Measurements from ENCODE around the gene OSBPL1A. TPM values are rescaled to one million over a fixed set of nuclear protein-coding genes. Genes with fewer than 3 reads are reported as not detected.

The OSBPL1A gene
- total RNA-seq, 2 donors from 2014 or later, result 29.7 to 36.9 TPM

DNA sequence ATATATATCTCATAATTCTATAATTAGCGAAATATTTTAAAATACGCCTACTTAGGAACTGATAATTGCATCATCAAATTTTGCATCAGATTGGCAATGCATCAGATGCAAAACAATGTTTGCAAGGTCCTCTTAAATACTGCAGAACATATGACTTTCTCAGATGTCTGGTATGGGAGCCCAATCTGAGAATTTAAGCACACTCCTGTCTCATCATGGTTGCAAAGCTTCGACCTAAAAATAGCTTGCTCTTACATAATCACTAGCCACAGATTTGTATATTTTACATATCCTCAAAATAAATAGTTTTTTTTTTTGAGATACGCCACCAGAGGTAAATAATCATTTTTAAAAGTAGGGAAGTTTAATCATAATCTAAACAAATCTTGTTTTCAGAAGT, 135.5 kb downstream of the OSBPL1A start:
- Mint-ChIP-seq H3K27ac (no peak overlapping the region), H3K4me3 (no peak overlapping the region), H3K36me3 (ENCODE audit: low read depth) (peaks cover 4% of the 10 kb centered on the region), H3K27me3 (ENCODE audit: insufficient read depth) (no peaks in the 10 kb centered on the region), H3K4me1 (peaks cover 7% of the 10 kb centered on the region), H3K9me3 (peaks cover 6% of the 10 kb centered on the region)
- DNase-seq, result no peak
- TF ChIP-seq, protein P1, sequence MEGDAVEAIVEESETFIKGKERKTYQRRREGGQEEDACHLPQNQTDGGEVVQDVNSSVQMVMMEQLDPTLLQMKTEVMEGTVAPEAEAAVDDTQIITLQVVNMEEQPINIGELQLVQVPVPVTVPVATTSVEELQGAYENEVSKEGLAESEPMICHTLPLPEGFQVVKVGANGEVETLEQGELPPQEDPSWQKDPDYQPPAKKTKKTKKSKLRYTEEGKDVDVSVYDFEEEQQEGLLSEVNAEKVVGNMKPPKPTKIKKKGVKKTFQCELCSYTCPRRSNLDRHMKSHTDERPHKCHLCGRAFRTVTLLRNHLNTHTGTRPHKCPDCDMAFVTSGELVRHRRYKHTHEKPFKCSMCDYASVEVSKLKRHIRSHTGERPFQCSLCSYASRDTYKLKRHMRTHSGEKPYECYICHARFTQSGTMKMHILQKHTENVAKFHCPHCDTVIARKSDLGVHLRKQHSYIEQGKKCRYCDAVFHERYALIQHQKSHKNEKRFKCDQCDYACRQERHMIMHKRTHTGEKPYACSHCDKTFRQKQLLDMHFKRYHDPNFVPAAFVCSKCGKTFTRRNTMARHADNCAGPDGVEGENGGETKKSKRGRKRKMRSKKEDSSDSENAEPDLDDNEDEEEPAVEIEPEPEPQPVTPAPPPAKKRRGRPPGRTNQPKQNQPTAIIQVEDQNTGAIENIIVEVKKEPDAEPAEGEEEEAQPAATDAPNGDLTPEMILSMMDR (conservative IDR thresholded peaks at IDR 0.05), result no peak
- Histone ChIP-seq H3K9me3 (ENCODE audit: control insufficient read depth, low read length) (peaks cover 9% of the 10 kb centered on the region), H3K9ac (ENCODE audit: extremely low read depth, low read length, poor library complexity, severe bottlenecking) (no peak overlapping the region), H3K36me3 (ENCODE audit: control insufficient read depth, insufficient read depth, low read length) (no peaks in the 10 kb centered on the region), H3K4me3 (ENCODE audit: low read length) (no peak overlapping the region), H3K4me1 (ENCODE audit: control insufficient read depth, insufficient read depth, low read length) (no peaks in the 10 kb centered on the region), H3K27ac (ENCODE audit: low read depth, low read length) (no peak overlapping the region), H3K27me3 (ENCODE audit: control insufficient read depth, insufficient read depth, low read length, poor library complexity, severe bottlenecking) (no peaks in the 10 kb centered on the region)
- WGBS, 2 experiments (ENCODE audit: insufficient coverage in 1 of 2, insufficient read length in 1 of 2), result 87 to 91% methylated on average over 2 to 3 of the region's 4 CpGs

- WGBS, 2 experiments (ENCODE audit: insufficient coverage in 1 of 2, insufficient read length in 1 of 2), result 89 to 100% methylated on average over 2 to 6 of the region's 6 CpGs
- H3K9ac ChIP-seq (ENCODE audit: extremely low read depth, low read length, poor library complexity, severe bottlenecking), result no peak overlapping the region
- no peaks in the 10 kb centered on the region for H3K4me1 ChIP-seq (ENCODE audit: control insufficient read depth, insufficient read depth, low read length)
- TF ChIP-seq, protein P1 (conservative IDR thresholded peaks at IDR 0.05), result no peak
- no peaks in the 10 kb centered on the region for H3K27me3 ChIP-seq (ENCODE audit: control insufficient read depth, insufficient read depth, low read length, poor library complexity, severe bottlenecking)
- H3K27ac ChIP-seq (ENCODE audit: low read depth, low read length), result no peak overlapping the region
- H3K4me3 ChIP-seq (ENCODE audit: low read length), result no peak overlapping the region
- DNase-seq, result no peak
- Mint-ChIP-seq H3K4me1 (peaks cover 5% of the 10 kb centered on the region), H3K4me3 (no peak overlapping the region), H3K27me3 (ENCODE audit: insufficient read depth) (no peaks in the 10 kb centered on the region), H3K36me3 (ENCODE audit: low read depth) (peaks cover 6% of the 10 kb centered on the region), H3K9me3 (peaks cover 12% of the 10 kb centered on the region), H3K27ac (no peak overlapping the region)
- no peaks in the 10 kb centered on the region for H3K36me3 ChIP-seq (ENCODE audit: control insufficient read depth, insufficient read depth, low read length)
- H3K9me3 ChIP-seq (ENCODE audit: control insufficient read depth, low read length), result peaks cover 14% of the 10 kb centered on the region
These were observed 137.6 kb downstream of the OSBPL1A start for GRCh38 chr18:24259869-24260641.

- Histone ChIP-seq H3K27me3 (ENCODE audit: control insufficient read depth, insufficient read depth, low read length, poor library complexity, severe bottlenecking) (no peaks in the 10 kb centered on the region), H3K36me3 (ENCODE audit: control insufficient read depth, insufficient read depth, low read length) (no peaks in the 10 kb centered on the region), H3K9me3 (ENCODE audit: control insufficient read depth, low read length) (peaks cover 14% of the 10 kb centered on the region), H3K27ac (ENCODE audit: low read depth, low read length) (no peak overlapping the region), H3K4me3 (ENCODE audit: low read length) (no peak overlapping the region), H3K9ac (ENCODE audit: extremely low read depth, low read length, poor library complexity, severe bottlenecking) (no peak overlapping the region), H3K4me1 (ENCODE audit: control insufficient read depth, insufficient read depth, low read length) (no peaks in the 10 kb centered on the region)
- WGBS, 2 experiments (ENCODE audit: insufficient coverage in 1 of 2, insufficient read length in 1 of 2), result 95% methylated on average over 1 of the region's 1 CpG; no CpG with 5 or more reads in 1 of the 2 experiments
- H3K27me3 Mint-ChIP-seq (ENCODE audit: insufficient read depth), result no peaks in the 10 kb centered on the region
- no peak for DNase-seq
- peaks cover 6% of the 10 kb centered on the region for H3K36me3 Mint-ChIP-seq (ENCODE audit: low read depth)
- TF ChIP-seq, protein P1 (conservative IDR thresholded peaks at IDR 0.05), result no peak
- no peak overlapping the region for H3K27ac Mint-ChIP-seq
- peaks cover 35% of the 10 kb centered on the region for H3K4me1 Mint-ChIP-seq
- no peak overlapping the region for H3K4me3 Mint-ChIP-seq
- H3K9me3 Mint-ChIP-seq, result peaks cover 12% of the 10 kb centered on the region
These were observed 143.6 kb downstream of the OSBPL1A start for GRCh38 chr18:24254071-24254470.
